ENCODE results near the gene MTUS2.

The MTUS2 gene

DNA sequence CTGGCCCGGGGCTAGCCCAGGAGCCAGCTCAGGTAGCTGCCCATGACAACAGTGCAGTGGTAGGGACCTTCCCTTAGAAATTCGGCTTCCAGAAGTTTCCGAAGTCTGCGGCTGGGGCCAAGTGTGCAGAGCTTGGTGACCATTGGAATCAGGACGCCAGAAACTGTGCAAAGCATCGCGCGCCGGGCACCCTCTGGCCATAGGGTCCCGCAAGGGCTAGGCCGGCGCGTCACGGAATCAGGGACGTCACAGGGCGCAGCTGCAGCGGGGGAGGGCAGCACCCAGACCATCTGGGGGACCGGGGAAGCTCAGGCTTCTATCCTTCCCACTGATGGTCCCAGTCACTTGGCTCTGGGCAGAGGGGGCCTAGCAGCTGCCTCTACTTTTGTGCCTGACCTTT, 219.1 kb downstream of the MTUS2 start:
- no peak for DNase-seq

DNA sequence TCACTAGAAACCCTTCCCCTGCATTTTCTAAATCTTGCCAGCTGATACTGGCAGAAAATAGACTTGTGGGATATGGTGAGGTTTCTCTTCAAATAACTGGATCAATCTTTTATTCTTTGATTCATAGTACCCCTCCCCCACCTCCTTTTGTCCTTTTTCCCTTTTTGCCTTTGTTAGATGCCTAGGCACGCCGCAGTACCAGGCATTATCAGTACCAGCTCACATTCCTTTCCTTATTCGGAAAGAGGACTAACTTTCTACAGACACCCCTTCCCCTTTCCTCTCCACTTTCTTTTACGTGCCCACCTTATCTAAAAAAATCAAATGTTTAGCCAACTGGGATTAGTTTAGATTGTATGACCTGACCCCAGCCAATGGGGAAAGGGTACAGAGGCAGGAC, 226.4 kb downstream of the MTUS2 start:
- DNase-seq, result no peak

DNA sequence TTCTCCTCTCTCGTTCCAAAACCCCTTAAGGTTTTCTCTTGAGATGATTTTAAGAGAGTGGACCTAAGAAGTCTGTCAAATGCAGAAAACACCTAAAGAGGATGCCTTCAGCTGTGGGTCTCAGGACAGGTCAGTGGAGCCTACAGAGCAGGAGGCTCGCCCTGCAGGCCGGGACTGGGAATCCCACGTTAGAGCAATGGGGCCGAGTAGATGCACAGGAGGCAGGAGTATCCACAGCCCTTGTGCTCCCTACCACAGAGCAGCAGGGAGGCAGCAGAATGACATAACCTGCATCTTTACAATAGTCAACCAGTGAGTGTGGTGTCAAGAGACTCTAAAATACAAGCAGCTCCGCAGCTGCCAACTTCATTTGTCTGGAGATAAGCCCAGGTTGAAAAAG, 229.4 kb downstream of the MTUS2 start:
- DNase-seq, result no peak

DNA sequence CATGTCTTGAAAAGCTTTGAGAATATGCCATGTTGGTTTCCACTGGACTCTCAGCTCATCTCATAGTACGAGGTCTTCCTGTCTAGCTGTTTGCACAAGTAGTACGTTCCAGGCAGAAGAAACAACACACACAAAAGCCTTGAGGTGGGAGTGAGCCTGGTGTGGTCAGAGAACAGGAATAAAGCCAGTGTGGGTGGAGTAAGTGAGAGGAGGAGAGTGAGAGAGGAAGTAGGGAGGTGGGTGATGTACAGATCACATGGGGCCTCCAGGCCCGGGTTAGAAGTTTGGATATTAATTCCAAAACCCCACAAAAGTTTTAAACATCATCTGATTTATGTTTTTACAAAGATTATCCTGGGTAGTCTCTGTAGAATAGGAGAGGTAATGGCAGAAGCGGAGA, 230.6 kb downstream of the MTUS2 start:
- DNase-seq, result no peak

DNA sequence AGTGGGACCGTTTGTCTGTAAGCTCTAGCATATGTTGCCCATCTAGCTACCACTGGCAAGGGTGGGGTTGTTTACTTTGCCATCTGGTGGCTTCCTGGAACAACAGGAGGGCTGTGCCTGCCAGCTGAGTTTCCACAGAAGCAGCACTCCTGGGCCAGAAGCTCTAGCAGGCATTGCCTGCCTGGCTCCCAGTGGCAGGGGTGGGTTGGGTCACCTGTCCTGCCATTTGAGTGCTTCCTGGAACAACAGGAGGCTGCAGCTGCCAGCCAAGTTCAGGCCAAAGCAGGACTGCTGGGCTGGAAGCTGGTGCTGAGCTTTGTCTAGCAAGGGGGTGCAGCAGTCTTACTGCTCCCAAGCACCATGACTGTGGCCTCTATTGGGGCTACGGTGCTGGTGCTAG, 239.7 kb downstream of the MTUS2 start:
- no peak for DNase-seq

DNA sequence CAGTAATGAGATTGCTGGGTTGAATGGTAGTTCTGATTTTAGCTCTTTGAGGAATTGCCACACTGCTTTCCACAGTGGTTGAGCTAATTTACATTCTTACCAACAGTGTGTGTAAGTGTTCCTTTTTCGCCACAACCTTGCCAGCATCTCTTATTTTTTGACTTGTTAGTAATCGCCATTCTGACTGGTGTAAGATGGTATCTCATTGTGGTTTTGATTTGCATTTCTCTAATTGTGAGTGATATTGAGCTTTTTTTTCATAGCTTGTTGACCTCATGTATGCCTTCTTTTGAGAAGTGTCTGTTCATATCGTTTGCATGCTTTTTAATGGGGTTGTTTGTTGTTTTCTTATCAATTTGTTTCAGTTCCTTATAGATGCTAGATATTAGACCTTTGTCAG, 245.0 kb downstream of the MTUS2 start:
- DNase-seq, result no peak

DNA sequence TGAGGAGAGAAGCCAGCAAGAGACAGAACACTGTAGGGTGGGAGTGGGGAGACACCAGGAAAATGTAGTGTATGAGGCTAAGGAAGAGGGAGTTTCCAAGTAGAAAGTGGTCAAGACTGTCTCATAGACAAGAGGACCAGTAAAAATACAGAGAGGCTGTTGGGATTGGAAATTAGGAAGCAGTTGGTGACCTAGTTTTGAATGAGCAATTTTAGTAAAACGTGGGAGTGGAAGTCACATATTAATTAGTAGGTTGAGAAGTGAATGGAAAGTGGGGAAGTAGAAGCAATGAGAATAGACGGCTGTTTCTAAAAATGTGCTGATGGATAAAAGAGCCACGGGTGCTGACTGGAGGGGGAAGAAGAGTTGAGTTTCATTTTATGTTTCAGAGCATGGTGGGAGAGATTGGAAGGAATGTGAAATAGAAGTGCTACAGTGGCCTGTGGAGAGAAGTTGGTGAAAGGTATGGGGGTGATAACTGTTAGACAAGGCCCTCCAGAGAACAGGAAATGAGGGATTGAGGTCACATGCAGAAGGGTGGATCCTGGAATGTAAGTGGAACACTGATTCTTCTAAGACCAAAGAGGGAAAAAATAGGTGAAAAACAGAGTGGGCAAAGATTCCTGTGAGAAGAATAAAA, 247.3 kb downstream of the MTUS2 start:
- no peak for DNase-seq

DNA sequence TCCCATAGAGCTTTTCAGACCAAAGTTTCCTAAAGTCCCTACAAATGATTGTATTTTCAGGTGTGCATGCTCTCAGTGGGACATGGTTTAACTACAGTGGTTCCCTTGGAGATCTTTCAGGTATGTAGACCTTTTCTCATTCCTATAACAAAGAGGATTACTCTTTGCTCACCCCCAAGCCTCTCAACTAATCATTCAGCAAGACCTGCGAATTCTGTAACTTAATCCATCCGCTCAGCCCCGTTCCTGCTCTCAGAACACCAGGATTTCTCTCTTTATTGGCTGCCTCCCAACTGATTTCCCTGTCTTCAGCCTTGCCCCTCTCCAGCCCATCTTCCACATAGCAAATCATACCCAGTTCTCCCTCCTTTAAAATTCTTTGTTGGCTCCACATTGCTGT, 253.6 kb downstream of the MTUS2 start:
- DNase-seq, result no peak

DNA sequence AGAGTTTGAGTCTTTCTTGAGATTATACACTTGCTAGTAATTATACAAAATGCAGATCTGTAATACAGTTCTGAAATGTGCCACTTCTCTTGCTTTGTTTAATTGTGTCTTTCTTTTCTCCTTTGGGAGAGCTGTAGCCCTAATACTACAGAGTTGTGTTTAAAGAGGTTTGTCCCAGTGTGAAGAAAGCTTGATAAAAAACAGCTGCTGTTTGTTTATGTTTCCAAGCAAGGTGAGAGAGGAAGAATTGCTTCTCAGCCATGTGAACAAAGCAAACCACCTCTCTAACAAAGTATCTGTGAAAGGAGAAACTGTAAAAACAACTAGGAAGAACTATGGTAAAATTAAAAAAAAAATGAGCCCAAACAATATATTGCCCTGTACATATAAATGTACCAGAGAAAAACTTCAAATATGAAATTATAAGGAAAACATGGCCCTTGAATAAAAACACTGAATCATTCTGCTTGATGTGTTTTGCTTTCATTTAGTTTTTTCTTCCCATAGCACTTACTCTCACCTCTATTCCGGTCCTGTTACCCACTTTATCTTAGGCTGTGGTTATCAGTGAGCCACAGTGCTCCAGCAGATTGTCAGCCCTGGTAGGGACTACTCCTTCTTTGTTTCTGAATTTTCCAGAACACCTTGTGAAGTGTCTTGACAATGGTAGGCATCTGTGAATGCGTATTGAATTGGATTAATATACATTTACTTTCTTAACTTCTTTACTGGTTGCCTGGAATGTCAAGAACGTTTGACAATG, 257.1 kb downstream of the MTUS2 start:
- DNase-seq, result no peak

DNA sequence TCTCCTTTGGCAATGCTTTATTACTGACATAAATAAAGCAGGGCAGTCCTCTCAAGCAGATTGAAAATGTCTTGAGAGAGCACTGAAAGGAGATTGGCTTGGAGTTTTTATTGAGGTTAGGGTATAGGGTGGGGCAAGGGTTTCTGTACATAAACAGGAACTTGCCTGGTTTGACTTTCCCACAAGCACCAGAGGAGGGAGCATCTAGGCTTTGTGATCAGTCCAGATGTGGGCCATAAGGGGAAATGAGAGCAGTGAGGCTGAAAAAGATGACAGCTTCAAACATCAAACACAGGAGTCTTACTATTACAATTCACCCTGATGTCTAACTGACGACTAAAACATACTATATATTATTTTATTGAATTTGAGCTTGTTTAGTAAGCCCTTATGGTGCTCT, 260.9 kb downstream of the MTUS2 start:
- DNase-seq, result no peak

DNA sequence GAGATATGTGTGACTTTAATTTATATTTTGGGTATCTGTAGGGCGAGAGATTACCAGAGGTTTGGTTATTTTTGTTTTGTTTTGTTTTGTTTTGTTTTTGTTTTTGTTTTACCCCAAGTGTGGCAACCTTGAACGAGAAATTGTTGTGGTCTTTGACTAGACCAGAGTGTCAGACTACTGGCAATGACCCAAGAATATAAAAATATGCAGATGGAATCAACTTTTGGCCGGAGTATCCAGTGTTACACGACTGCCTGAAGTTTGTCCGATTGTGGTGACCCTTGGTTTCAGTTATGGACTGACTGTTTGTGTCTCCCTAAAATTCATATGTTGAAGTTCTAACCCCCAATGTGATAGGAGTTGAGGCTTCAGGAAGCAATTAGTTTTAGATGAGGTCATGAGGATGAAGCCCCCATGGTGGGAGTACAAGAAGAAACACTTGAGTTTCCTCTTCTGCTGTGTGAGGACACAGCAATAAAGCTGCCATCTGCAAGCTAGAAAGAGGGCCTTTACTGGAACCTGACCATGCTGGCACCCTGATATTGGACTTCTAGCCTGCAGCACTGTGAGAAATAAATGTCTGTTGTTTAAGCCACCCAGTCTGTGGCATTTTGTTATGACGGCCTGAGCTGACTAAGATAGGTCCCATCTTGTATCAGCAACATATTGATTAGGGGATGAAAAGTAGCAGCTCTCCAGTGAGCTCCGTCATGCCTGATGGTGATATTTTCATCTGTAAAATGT, 261.7 kb downstream of the MTUS2 start:
- DNase-seq, result no peak

DNA sequence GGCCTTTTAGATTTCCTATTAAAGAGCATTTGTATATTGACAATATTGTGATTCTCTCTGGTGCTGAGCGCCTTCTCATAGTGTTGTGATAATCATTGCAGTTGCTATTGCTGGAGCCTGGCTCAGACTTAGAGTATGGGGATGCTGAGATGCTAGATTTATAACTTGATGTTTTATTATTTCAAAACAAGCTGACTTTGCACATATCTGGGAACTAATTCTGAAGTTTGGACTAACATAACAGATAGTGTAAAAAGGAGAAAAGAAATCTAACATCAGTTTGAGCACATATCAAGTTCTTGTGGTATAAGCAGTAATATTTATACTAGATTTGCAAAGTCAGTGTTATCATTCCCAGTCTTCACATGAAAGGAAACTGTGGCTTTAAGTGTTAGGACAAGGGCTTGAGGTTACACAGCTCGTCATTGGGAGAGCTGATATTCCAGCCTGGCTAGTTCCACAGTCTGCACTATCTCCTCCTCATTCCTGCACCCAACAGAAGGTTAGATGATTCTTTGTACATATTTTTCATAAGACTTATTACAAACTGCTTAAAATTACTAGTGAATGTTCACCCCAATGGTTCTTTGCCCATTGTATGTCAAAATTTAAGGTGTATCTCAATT, 279.8 kb downstream of the MTUS2 start:
- no peak for DNase-seq

DNA sequence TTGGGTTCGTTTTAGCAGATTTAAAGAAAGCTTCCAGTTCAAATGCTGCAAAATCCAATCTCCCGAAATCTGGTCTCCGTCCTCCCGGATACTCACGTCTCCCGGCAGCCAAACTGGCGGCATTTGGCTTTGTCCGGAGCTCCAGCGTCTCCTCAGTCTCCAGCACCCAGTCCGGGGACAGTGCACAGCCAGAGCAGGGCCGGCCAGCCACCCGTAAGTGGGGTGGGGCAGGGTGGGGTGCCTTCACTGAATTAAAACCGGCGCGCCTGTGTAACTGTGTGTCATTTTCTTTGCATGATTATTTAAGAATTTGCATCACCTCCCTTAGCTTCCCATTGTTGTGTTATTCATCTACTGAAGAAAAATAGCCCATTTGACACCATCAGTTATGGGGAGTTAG, 280.6 kb downstream of the MTUS2 start:
- DNase-seq, result no peak

DNA sequence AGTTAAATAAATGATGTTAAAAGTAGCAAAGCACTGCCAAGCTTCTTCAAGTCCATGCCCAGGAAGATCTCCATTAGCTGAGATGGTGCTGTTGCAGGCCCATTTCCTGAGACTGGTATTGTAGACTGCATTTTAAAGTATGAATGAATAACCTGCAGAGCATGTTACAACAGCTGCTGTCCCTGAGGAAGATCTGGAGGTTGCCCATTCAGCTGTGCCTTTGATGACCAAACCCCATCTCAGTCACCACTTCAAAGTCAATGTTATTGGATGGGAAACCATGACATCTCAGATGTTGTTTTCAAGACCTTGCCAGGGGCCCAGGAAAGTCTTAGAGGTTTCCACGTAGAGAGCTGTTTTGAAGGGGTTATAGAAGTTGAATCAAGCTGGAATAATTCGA, 281.3 kb downstream of the MTUS2 start:
- DNase-seq, result no peak

DNA sequence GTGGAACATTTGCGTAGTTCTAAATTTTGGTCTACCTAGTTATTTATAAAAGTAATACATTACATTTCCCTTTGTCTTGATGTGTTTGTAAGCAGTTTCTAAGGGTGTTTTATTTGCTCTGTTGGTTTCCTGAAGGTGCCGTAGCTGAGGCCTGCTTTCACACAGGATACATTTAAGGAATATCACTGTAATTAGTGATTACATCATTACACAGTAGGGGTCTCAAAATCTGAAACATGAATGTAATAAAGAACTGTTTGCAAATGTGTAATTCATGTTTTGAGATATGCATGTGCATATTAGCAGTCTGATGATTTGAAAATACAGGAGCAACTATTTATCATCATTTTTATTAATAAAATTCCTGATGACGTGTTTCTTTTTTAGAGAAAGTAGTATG, 281.8 kb downstream of the MTUS2 start:
- DNase-seq, result no peak

DNA sequence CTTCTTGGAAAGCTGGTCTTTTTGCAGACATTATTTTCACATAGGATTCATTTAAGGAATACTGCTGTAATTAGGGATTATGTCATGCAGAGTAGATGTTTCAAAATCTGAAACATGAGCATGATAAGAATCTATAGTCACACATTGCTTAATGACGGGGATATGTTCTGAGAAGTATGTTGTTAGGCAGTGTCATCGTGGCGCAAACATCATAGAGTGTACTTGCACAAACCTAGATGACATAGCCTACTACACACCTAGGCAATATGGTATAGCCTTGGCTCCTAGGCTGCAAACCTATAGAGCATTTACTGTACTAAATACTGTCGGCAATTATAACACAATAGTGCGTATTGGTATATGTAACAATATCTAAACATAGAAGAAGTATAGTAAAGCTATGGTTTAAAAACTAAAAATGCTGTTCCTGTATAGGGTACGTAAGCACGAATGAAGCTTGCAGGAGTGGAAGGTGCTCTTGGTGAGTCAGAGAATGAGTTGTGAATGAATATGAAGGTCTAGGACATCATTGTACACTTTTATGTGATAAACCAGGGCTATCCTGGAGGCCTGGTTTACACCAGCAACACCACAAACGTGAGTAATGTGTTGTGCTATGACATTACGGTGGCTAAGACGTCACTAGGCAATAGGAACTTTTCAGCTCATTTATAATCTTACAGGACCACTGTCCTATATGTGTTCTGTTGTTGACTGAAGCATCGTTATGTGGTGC, 283.1 kb downstream of the MTUS2 start:
- no peak for DNase-seq

DNA sequence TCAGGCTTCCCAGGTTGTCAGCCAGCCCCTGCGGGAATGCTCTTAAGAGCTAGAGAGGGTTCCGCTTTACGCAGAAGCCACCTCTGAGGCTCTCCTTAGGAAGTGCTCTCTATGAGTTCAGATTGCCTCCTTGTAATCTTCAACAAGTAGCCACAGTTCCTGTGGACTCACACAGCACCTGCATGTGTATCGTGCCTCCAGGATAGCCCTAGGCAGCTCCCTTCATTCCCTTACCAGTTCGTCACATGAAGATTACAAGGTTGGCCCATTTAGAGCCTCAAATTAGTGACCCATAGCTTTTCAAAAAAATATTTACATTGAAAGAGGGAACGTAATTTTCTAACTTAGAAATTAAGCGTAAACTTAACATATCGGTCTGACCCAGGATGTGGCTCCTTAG, 284.3 kb downstream of the MTUS2 start:
- DNase-seq, result no peak

DNA sequence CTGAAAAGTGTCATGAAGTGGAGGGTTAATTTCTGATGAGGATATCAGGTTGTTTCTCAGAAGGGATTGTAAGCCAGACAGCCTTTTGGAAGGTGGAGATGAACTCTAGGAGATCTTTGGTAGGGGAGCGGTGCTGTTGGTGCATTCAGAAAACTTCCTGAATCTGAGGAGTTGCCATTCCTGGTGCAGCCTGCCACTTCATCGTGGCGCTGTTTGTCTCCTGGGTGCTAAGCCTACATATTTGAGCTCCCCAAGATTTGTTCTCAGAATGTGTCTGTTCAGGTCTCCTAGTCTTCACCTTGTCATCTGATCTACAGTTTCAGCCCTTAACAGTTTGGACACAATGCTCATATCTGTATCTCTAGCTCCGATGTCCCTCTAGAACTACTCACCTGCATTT, 285.6 kb downstream of the MTUS2 start:
- DNase-seq, result no peak

DNA sequence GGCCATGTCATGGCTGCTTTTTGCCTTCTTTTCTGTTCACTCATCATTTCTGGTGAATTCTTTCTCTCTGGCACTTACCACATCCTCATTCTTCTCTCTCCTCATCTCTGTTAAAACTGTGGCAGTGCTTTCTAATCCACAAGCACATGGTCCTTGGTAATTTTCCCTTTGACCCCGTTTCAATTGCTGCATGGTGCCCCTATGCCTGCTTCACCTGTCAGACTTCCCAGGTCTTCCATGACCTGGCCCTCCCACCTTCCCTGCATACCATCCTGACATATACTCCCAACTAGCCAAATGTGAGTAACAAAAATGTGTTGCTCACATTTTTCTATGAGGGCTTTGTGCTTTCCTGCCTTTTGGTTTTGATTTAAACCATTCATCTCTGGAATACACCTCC, 286.5 kb downstream of the MTUS2 start:
- no peak for DNase-seq

DNA sequence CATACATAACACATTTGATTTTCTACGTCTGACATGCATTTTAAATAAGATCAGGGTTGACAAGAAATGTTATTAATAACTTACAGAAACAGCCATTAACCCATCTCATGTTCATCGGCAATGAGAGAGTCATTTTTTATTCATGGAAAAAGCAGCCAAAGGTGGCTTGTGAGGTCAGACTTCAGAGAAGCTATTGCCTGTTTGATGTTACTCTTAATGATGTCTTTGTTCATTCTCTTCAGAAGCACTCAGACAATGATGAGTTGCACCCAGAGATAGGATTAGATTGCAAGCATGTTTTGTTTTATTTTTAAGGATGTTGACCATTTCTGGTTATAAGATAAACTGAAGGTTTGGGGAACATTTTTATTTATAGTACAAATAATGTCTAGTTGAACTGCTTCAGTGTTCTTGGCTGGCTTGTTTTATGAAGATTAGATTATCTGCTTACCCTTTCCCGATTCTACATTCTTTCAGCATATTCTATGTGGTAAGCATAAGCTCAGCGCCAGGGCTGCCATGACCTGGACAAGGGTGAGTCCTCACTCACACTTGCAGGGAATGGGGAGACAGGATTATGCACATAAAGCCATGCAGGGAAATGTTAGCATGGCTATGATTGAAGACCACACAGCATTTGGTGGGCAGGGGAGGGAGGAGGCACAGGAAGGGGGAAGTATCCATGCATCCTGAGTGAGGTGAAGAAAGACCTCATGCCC, 288.1 kb downstream of the MTUS2 start:
- DNase-seq, result no peak

DNA sequence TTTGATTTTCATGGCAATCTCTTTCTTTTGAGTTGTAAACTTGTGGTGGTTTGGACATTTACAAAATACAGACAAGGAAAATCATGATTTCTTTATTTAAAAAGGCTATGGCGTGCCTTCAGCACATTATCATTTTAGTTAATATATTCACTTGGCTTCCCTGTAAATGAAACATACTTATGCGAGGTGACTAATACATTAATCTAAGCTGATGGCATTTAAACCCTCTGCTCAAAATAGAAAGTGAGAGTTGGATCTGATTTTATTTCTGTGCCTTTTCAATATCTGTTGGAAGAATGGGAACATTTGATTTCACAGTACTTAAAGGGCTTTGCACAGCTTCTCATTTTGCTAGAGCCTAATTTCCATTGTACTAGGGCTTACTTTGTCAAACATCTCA, 289.8 kb downstream of the MTUS2 start:
- no peak for DNase-seq

DNA sequence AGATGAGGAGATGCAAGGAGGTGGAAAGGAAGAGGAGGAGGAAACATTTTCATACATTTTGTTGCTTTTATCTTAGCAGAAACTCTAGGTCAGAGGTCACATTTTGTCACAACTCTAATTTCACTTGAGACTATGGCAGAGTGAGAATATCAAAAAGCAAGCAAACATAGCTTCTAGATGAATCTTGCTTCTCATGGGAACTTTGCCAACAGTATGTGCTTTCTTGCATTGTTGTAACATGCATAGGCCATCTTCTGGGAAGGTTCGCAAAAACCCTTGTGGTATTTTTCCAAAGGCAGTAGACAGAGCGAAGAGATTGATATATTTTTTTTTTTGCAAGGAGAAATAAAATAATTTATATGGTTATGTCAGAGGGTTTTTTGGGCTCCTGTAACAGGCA, 291.3 kb downstream of the MTUS2 start:
- no peak for DNase-seq

Measured in inflammatory macrophage treated with lipopolysaccharide for 4 hours (primary cell).